Astrocyte of the spinal cord (primary cell): ENCODE data around the gene GIPC3.
"Not testable (repeated sequence)": the region's sequence is repeated elsewhere in the genome, so short reads cannot be mapped to it uniquely, and the experiment has no call there.

Experiments used
- DNase-seq: peaks from one replicate; pipeline ENCODE4 v3.0.0; 2011; ENCODE audit warnings: low read depth, low spot score
- H3K4me3 ChIP-seq: 2 replicates; pipeline ENCODE4 v1.5.1; 2011; ENCODE audit warnings: low read depth, mild to moderate bottlenecking, low read length, moderate library complexity
- CTCF ChIP-seq: IDR thresholded peaks from 2 replicates; pipeline ENCODE4 v1.5.1; 2012; ENCODE audit warnings: low read depth, mild to moderate bottlenecking, low read length, inconsistent platforms
- in situ Hi-C: cut with HindIII; loops from 2 replicates; pipeline ENCODE4 v1.10.0; 2017; ENCODE audit warnings: low sequenced_read_pairs

GIPC3 gene

GRCh38 chr19:3623716-3624115 is 38.4 kb downstream of the GIPC3 start:
- TF ChIP-seq CTCF = no peak
- H3K4me3 ChIP-seq = no peak overlapping the region

GRCh38 chr19:3625996-3626472 is 40.8 kb downstream of the GIPC3 start:
- in situ Hi-C loops = no loop called here
- H3K4me3 ChIP-seq = peak overlapping the region; percentile 82
- TF ChIP-seq CTCF = no peak
- DNase-seq = no peak

More at GRCh38 chr19:3623716-3624115, 38.4 kb downstream of the GIPC3 start:
- no peak for DNase-seq
- in situ Hi-C loops = no loop called here

GRCh38 chr19:3626473-3627350 is 41.4 kb downstream of the GIPC3 start, which contains the start of gene CACTIN:
Gene CACTIN (minus strand): TSS chr19:3626790. CDS start chr19:3626762, 28 bp downstream.
- in situ Hi-C loops = no loop called here
- DNase-seq = peak; percentile 97
- peak within 1 kb of the TSS; percentile 82 for H3K4me3 ChIP-seq
- TF ChIP-seq CTCF = no peak

GRCh38 chr19:3627351-3627723 is 42.1 kb downstream of the GIPC3 start:
- no peak overlapping the region for H3K4me3 ChIP-seq

GRCh38 chr19:3628766-3629165 is 43.5 kb downstream of the GIPC3 start:
- H3K4me3 ChIP-seq, DNase-seq, in situ Hi-C loops: not testable (repeated sequence)

More at GRCh38 chr19:3627351-3627723, 42.1 kb downstream of the GIPC3 start:
- no peak for DNase-seq
- in situ Hi-C loops = no loop called here
- TF ChIP-seq CTCF = no peak

- no peak for TF ChIP-seq CTCF
- no peak for DNase-seq
- H3K4me3 ChIP-seq = no peak overlapping the region
- in situ Hi-C loops = no loop called here
These were observed 46.0 kb downstream of the GIPC3 start for GRCh38 chr19:3631053-3631861.
